Ecto neural progenitor cell (in vitro differentiated cells): ENCODE measurements around the gene TRIM8.

Experiments used
- DNase-seq: peaks from one replicate; pipeline ENCODE4 v3.0.0-alpha.2; 2018; ENCODE audit warnings: low spot score

Gene TRIM8

GRCh38 chr10:102616066-102616770 lies 28.1 kb upstream of the TRIM8 start:
- no peak for DNase-seq

- DNase-seq: no peak
Observed at GRCh38 chr10:102617041-102617440, 27.2 kb upstream of the TRIM8 start.

GRCh38 chr10:102617816-102618215 lies 26.5 kb upstream of the TRIM8 start:
- no peak for DNase-seq

GRCh38 chr10:102619281-102619981 lies 24.8 kb upstream of the TRIM8 start:
- no peak for DNase-seq

- no peak for DNase-seq
Observed at GRCh38 chr10:102620138-102620590, 24.1 kb upstream of the TRIM8 start.

- DNase-seq: no peak
Observed at GRCh38 chr10:102620591-102621442, 23.5 kb upstream of the TRIM8 start.

- DNase-seq: no peak
Observed at GRCh38 chr10:102621443-102622325, 22.6 kb upstream of the TRIM8 start.

GRCh38 chr10:102624094-102624493 lies 20.2 kb upstream of the TRIM8 start:
- no peak for DNase-seq

- no peak for DNase-seq
Observed at GRCh38 chr10:102624751-102625645, 19.3 kb upstream of the TRIM8 start.

GRCh38 chr10:102626026-102626685 lies 18.1 kb upstream of the TRIM8 start:
- DNase-seq: no peak

- no peak for DNase-seq
Observed at GRCh38 chr10:102627291-102627735, 17.0 kb upstream of the TRIM8 start.

GRCh38 chr10:102627736-102628293 lies 16.5 kb upstream of the TRIM8 start:
- DNase-seq: peak; percentile 84

GRCh38 chr10:102628451-102628911 lies 15.8 kb upstream of the TRIM8 start:
- DNase-seq: peak; percentile 47

GRCh38 chr10:102629661-102630614 lies 14.3 kb upstream of the TRIM8 start:
- peak; percentile 75 for DNase-seq

- no peak for DNase-seq
Observed at GRCh38 chr10:102630663-102631062, 13.6 kb upstream of the TRIM8 start.

- no peak for DNase-seq
Observed at GRCh38 chr10:102631525-102632393, 12.5 kb upstream of the TRIM8 start.

- DNase-seq: no peak
Observed at GRCh38 chr10:102632394-102633111, 11.7 kb upstream of the TRIM8 start.
